HCT116 (cell line): Measurements from ENCODE around the gene SWT1. TPM values are rescaled to one million over a fixed set of nuclear protein-coding genes. Genes with fewer than 3 reads are reported as not detected.

Source experiments
- ATAC-seq: fragments of 200-7000 bp; cut with Tn5 transposase; 2 replicates; pipeline ENCODE4 v1.9.1; 2020; ENCODE audit warnings: mild to moderate bottlenecking, moderate library complexity
- BruUV-seq: library from RNA; stranded (reverse); fragments of 400-500 nt; replicated peaks from 2 replicates; lab custom pipeline; 2021; lab: Mats Ljungman, UMichigan
- CTCF ChIA-PET: fragments of 300-600 bp; sonication (Branson Sonifier 250); formaldehyde crosslinking; loops from one replicate; lab custom pipeline; 2021; ENCODE audit warnings: antibody characterized with exemption; lab: Charles Lee
- POLR2A ChIA-PET: fragments of 300-600, 350-600 bp; sonication (Branson Sonifier 250); formaldehyde crosslinking; loops from one replicate; lab custom pipeline; 2021; ENCODE audit warnings: antibody characterized with exemption; lab: Charles Lee
- RAD21 ChIA-PET, 2 experiments: fragments of 300-600 bp; sonication (Branson Sonifier 250); formaldehyde crosslinking; loops; one replicate each; lab custom pipeline; 2023; ENCODE audit warnings: low total read pairs in 2 of 2; ENCODE audit not compliant: uncharacterized antibody in 2 of 2, unreplicated experiment in 2 of 2, low non-redundant PET in 1 of 2; lab: Charles Lee
- DNase-seq: peaks from one replicate; pipeline ENCODE4 v3.0.0-alpha.2; 2010; ENCODE audit warnings: low read depth, low spot score
- H2AFZ ChIP-seq: fragments of 200-600 bp; shearing (Covaris generic), sonication (generic); 2 replicates; pipeline ENCODE4 v1.6.1; 2017; ENCODE audit warnings: low read depth, mixed run types, mixed read lengths, antibody characterized with exemption, low read length; ENCODE audit not compliant: poor library complexity, severe bottlenecking
- H3K27ac ChIP-seq: 2 replicates; pipeline ENCODE4 v1.5.1; 2012; ENCODE audit warnings: low read depth, low read length
- H3K27me3 ChIP-seq: fragments of 200-600 bp; sonication (generic); 2 replicates; pipeline ENCODE4 v1.6.1; 2016; ENCODE audit warnings: mixed run types, low read length, mixed read lengths; ENCODE audit not compliant: insufficient read depth
- H3K36me3 ChIP-seq, 2 experiments: fragments of 200-500 bp in 1 of 2; fragments of 200-600 bp in 1 of 2; sonication (Bioruptor generic) in 1 of 2; sonication (generic) in 1 of 2; 2 replicates each; pipeline versions ENCODE4 v1.5.1 to v1.6.1; 2014 to 2016; ENCODE audit warnings: low read length in 2 of 2, inconsistent platforms in 1 of 2, mixed read lengths in 1 of 2, mixed run types in 1 of 2; ENCODE audit not compliant: insufficient read depth in 2 of 2, control insufficient read depth in 1 of 2
- H3K4me1 ChIP-seq, 2 experiments: fragments of 200-600 bp in 1 of 2; sonication (generic) in 1 of 2; 2 replicates each; pipeline versions ENCODE4 v1.5.1 to v1.6.1; 2012 to 2017; ENCODE audit warnings: low read length in 2 of 2, inconsistent platforms in 1 of 2, mild to moderate bottlenecking in 1 of 2, mixed read lengths in 1 of 2, mixed run types in 1 of 2, moderate library complexity in 1 of 2; ENCODE audit not compliant: insufficient read depth in 2 of 2, control insufficient read depth in 1 of 2
- H3K4me2 ChIP-seq: fragments of 200-600 bp; sonication (generic); 2 replicates; pipeline ENCODE4 v1.6.1; 2017; ENCODE audit warnings: mixed run types, low read length, mixed read lengths
- H3K4me3 ChIP-seq, 2 experiments: fragments of 200-600 bp in 1 of 2; sonication (generic) in 1 of 2; replicated peaks in 1 of 2; 2 replicates each; pipeline ENCODE4 v1.5.1; 2011 to 2016; ENCODE audit warnings: low read length in 2 of 2, control low read depth in 1 of 2, low read depth in 1 of 2, mild to moderate bottlenecking in 1 of 2, mixed read lengths in 1 of 2, mixed run types in 1 of 2
- H3K79me2 ChIP-seq: fragments of 200-600 bp; sonication (generic); 2 replicates; pipeline ENCODE4 v1.6.1; 2017; ENCODE audit warnings: mild to moderate bottlenecking, mixed run types, low read length, moderate library complexity, mixed read lengths; ENCODE audit not compliant: insufficient read depth
- H3K9ac ChIP-seq: fragments of 200-600 bp; sonication (generic); 2 replicates; pipeline ENCODE4 v1.6.1; 2016; ENCODE audit warnings: low read length, mixed read lengths
- H3K9me2 ChIP-seq: fragments of 200-600 bp; sonication (generic), shearing (Covaris generic); 2 replicates; pipeline ENCODE4 v1.6.1; 2017; ENCODE audit warnings: mixed run types, mild to moderate bottlenecking, moderate library complexity; ENCODE audit not compliant: insufficient read depth
- H3K9me3 ChIP-seq, 2 experiments: fragments of 200-500 bp in 1 of 2; fragments of 200-600 bp in 1 of 2; sonication (Bioruptor generic) in 1 of 2; sonication (generic) in 1 of 2; 2 replicates each; pipeline ENCODE4 v1.6.1; 2014 to 2017; ENCODE audit warnings: low read length in 2 of 2, mixed read lengths in 2 of 2, inconsistent platforms in 1 of 2, low read depth in 1 of 2, mild to moderate bottlenecking in 1 of 2, mixed run types in 1 of 2, moderate library complexity in 1 of 2; ENCODE audit not compliant: control insufficient read depth in 1 of 2, insufficient read depth in 1 of 2
- H4K20me1 ChIP-seq: fragments of 200-600 bp; sonication (generic), shearing (Covaris generic); 2 replicates; pipeline ENCODE4 v1.6.1; 2017; ENCODE audit warnings: mixed run types, mild to moderate bottlenecking, moderate library complexity; ENCODE audit not compliant: insufficient read depth
- CTCF ChIP-seq, 3 experiments: fragments of 200-600 bp in 1 of 3; sonication (generic) in 1 of 3; IDR thresholded peaks in 2 of 3; conservative IDR thresholded peaks in 1 of 3; 2 replicates each; pipeline ENCODE4 v1.5.1; 2012 to 2017; ENCODE audit warnings: low read depth in 2 of 3, low read length in 2 of 3, antibody characterized with exemption in 1 of 3, borderline replicate concordance in 1 of 3, control low read depth in 1 of 3, mild to moderate bottlenecking in 1 of 3, mixed read lengths in 1 of 3, mixed run types in 1 of 3, moderate library complexity in 1 of 3; ENCODE audit not compliant: insufficient read depth in 1 of 3
- EGR1 ChIP-seq: IDR thresholded peaks from 2 replicates; pipeline ENCODE4 v1.6.1; 2012; ENCODE audit warnings: low read depth
- ELF1 ChIP-seq: IDR thresholded peaks from 2 replicates; pipeline ENCODE4 v1.6.1; 2012; ENCODE audit warnings: low read depth, borderline replicate concordance
- EZH2 ChIP-seq: fragments of 200-600 bp; sonication (generic); IDR thresholded peaks from 2 replicates; pipeline ENCODE4 v1.6.1; 2017; ENCODE audit warnings: antibody characterized with exemption, mixed run types
- FOSL1 ChIP-seq: IDR thresholded peaks from 2 replicates; pipeline ENCODE4 v1.6.1; 2012; ENCODE audit warnings: low read depth
- JUND ChIP-seq: IDR thresholded peaks from 2 replicates; pipeline ENCODE4 v1.6.1; 2012
- POLR2A ChIP-seq: IDR thresholded peaks from 2 replicates; pipeline ENCODE4 v1.7.0; 2011; ENCODE audit warnings: borderline replicate concordance; ENCODE audit not compliant: insufficient read depth, insufficient read length; ENCODE audit errors: extremely low read depth
- RAD21 ChIP-seq: IDR thresholded peaks from 2 replicates; pipeline ENCODE4 v1.6.1; 2012; ENCODE audit warnings: low read depth, mild to moderate bottlenecking
- SIN3A ChIP-seq: IDR thresholded peaks from 2 replicates; pipeline ENCODE4 v1.6.1; 2012; ENCODE audit warnings: low read depth
- SP1 ChIP-seq: IDR thresholded peaks from 2 replicates; pipeline ENCODE4 v1.6.1; 2012; ENCODE audit warnings: low read depth
- SRF ChIP-seq: IDR thresholded peaks from 2 replicates; pipeline ENCODE4 v1.6.1; 2012; ENCODE audit warnings: low read depth
- YY1 ChIP-seq: IDR thresholded peaks from 2 replicates; pipeline ENCODE4 v1.6.1; 2011; ENCODE audit warnings: low read length, low read depth, moderate library complexity, mild to moderate bottlenecking; ENCODE audit not compliant: insufficient replicate concordance; ENCODE audit errors: extremely low read depth
- ZBTB33 ChIP-seq: IDR thresholded peaks from 2 replicates; pipeline ENCODE4 v1.6.1; 2011; ENCODE audit warnings: mild to moderate bottlenecking, low read length, moderate library complexity; ENCODE audit not compliant: insufficient replicate concordance; ENCODE audit errors: extremely low read depth
- intact Hi-C: fragments of 100-400 bp; cut with micrococcal nuclease; formaldehyde crosslinking; loops from 2 replicates; pipeline ENCODE4 v1.10.0; 2022
- total RNA-seq: library from RNA; stranded (reverse); gene quantifications from one replicate; pipeline ENCODE4 v1.2.1, GENCODE V29; 2021; ENCODE audit not compliant: unreplicated experiment
- TF ChIP-seq, protein P1 (sequence below): IDR thresholded peaks from 2 replicates; pipeline ENCODE4 v1.6.1; 2012; ENCODE audit warnings: low read depth

The SWT1 gene
- total RNA-seq, 1 experiment from 2014 or later: 3.3 TPM

- no peak for TF ChIP-seq ZBTB33
- TF ChIP-seq, all 23 proteins: peak for 8
Observed at GRCh38 chr1:185156854-185157598, at the start of gene SWT1, which contains the start of gene TRMT1L (continued).

- Histone ChIP-seq H3K4me3 (no peak overlapping the region), H3K79me2 (no peaks in the 10 kb centered on the region), H3K36me3 (no peaks in the 10 kb centered on the region), H3K4me2 (no peak overlapping the region), H3K27ac (no peak overlapping the region), H2AFZ (no peak overlapping the region), H3K4me1 (no peaks in the 10 kb centered on the region), H3K9me2 (no peaks in the 10 kb centered on the region), H4K20me1 (no peaks in the 10 kb centered on the region), H3K9ac (no peak overlapping the region), H3K9me3 (no peaks in the 10 kb centered on the region; a peak in 1 of 4 replicates), H3K27me3 (no peaks in the 10 kb centered on the region)
- TF ChIP-seq ELF1 (no peak), EGR1 (no peak), SRF (no peak), ZBTB33 (no peak), RAD21 (no peak), POLR2A (no peak), CTCF (IDR thresholded peaks at IDR 0.05 in 2 of 3, conservative IDR thresholded peaks at IDR 0.05 in 1 of 3; ENCODE audit: borderline replicate concordance in 1 of 3, insufficient read depth in 1 of 3, low read depth in 2 of 3, low read length in 2 of 3) (no peak), YY1 (no peak), FOSL1 (no peak), JUND (no peak), EZH2 (no peak), SIN3A (no peak), SP1 (no peak)
- TF ChIP-seq, protein P1, sequence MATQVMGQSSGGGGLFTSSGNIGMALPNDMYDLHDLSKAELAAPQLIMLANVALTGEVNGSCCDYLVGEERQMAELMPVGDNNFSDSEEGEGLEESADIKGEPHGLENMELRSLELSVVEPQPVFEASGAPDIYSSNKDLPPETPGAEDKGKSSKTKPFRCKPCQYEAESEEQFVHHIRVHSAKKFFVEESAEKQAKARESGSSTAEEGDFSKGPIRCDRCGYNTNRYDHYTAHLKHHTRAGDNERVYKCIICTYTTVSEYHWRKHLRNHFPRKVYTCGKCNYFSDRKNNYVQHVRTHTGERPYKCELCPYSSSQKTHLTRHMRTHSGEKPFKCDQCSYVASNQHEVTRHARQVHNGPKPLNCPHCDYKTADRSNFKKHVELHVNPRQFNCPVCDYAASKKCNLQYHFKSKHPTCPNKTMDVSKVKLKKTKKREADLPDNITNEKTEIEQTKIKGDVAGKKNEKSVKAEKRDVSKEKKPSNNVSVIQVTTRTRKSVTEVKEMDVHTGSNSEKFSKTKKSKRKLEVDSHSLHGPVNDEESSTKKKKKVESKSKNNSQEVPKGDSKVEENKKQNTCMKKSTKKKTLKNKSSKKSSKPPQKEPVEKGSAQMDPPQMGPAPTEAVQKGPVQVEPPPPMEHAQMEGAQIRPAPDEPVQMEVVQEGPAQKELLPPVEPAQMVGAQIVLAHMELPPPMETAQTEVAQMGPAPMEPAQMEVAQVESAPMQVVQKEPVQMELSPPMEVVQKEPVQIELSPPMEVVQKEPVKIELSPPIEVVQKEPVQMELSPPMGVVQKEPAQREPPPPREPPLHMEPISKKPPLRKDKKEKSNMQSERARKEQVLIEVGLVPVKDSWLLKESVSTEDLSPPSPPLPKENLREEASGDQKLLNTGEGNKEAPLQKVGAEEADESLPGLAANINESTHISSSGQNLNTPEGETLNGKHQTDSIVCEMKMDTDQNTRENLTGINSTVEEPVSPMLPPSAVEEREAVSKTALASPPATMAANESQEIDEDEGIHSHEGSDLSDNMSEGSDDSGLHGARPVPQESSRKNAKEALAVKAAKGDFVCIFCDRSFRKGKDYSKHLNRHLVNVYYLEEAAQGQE: no peak
- DNase-seq (no peak), ATAC-seq (no peak)
- intact Hi-C loops: no loop called here
- RAD21 ChIA-PET: no interaction called here
- no TSS peak for BruUV-seq
- CTCF ChIA-PET: no interaction called here
- POLR2A ChIA-PET: interaction anchor here (0.7 kb wide), 1 partner anchor 209 kb away, joined by 3 read pairs; no protein-coding TSS in a partner anchor
Observed at GRCh38 chr1:185108321-185108720, 48.6 kb upstream of the SWT1 start.
